Natural killer cell (primary cell): Measurements from ENCODE around the gene GALNT1. TPM values are rescaled to one million over a fixed set of nuclear protein-coding genes. Genes with fewer than 3 reads are reported as not detected.

Experiments used
- ATAC-seq, 3 donors: fragments of 150-1000 bp in 2 of 3; fragments of 200-7000 bp in 1 of 3; cut with Tn5 transposase; 1 replicate in 1 of 3; 2 replicates in 2 of 3; pipeline ENCODE4 v1.10.0; 2021; ENCODE audit warnings: mild to moderate bottlenecking in 2 of 3, moderate library complexity in 2 of 3
- DNase-seq, 2 donors: peaks; one replicate each; pipeline versions ENCODE4 v3.0.0 to v3.0.0-alpha.2; 2013 to 2021; ENCODE audit warnings: mixed read lengths in 1 of 2
- H3K27ac ChIP-seq: one replicate; pipeline ENCODE4 v1.5.1; 2013; ENCODE audit warnings: mild to moderate bottlenecking, low read length
- H3K27me3 ChIP-seq: one replicate; pipeline ENCODE4 v1.6.1; 2013; ENCODE audit warnings: low read length; ENCODE audit not compliant: control insufficient read depth, insufficient read depth
- H3K36me3 ChIP-seq: one replicate; pipeline ENCODE4 v1.6.1; 2013; ENCODE audit warnings: low read length; ENCODE audit not compliant: control insufficient read depth, insufficient read depth
- H3K4me1 ChIP-seq: one replicate; pipeline ENCODE4 v1.6.1; 2013; ENCODE audit warnings: low read length; ENCODE audit not compliant: control insufficient read depth, insufficient read depth
- H3K4me3 ChIP-seq: one replicate; pipeline ENCODE4 v1.5.1; 2013; ENCODE audit warnings: low read length
- H3K9me3 ChIP-seq: one replicate; pipeline ENCODE4 v1.6.1; 2013; ENCODE audit warnings: low read length; ENCODE audit not compliant: control insufficient read depth, insufficient read depth
- H3K27ac Mint-ChIP-seq, 2 donors: one replicate each; pipeline ENCODE4 v1.8.0; 2022; ENCODE audit warnings: mild to moderate bottlenecking in 2 of 2, mixed read lengths in 2 of 2, moderate library complexity in 1 of 2
- H3K27me3 Mint-ChIP-seq, 2 donors: one replicate each; pipeline ENCODE4 v1.8.0; 2022; ENCODE audit warnings: low read depth in 2 of 2, mixed read lengths in 2 of 2
- H3K36me3 Mint-ChIP-seq: one replicate; pipeline ENCODE4 v1.8.0; 2022; ENCODE audit warnings: mixed read lengths
- H3K4me1 Mint-ChIP-seq, 2 donors: one replicate each; pipeline ENCODE4 v1.8.0; 2022; ENCODE audit warnings: mixed read lengths in 2 of 2
- H3K4me3 Mint-ChIP-seq: one replicate; pipeline ENCODE4 v1.8.0; 2022; ENCODE audit warnings: mild to moderate bottlenecking, moderate library complexity, mixed read lengths
- H3K9me3 Mint-ChIP-seq, 2 donors: one replicate each; pipeline ENCODE4 v1.8.0; 2022; ENCODE audit warnings: mixed read lengths in 2 of 2
- CTCF ChIP-seq: fragments of 200-600 bp; IDR thresholded peaks from one replicate; pipeline ENCODE4 v1.8.0; 2022; ENCODE audit warnings: antibody characterized with exemption
- WGBS: methylation state at CpG from one replicate; pipeline ENCODE4 v1.1.7; 2013; ENCODE audit warnings: missing lambda C conversion rate; ENCODE audit not compliant: insufficient coverage; 5-methylcytosine and 5-hydroxymethylcytosine counted together
- intact Hi-C: fragments of 100-400 bp; cut with micrococcal nuclease; formaldehyde crosslinking; loops from one replicate; pipeline ENCODE4 v1.14.2; 2022
- total RNA-seq, 4 donors: library from RNA; stranded (reverse); fragments of 120-200 nt in 1 of 4; gene quantifications; one replicate each; pipeline versions ENCODE4 v1.2.3 to v1.2.4, GENCODE V29; 2013 to 2022

GALNT1 gene
- total RNA-seq, 3 donors from 2014 or later (not counting 1 experiment from before 2014, with no cell fraction given): 49.2 to 57.1 (median 50.0) TPM

- H3K27me3 Mint-ChIP-seq: peaks cover 4 to 22% of the 10 kb centered on the region in 2 donors
- intact Hi-C loops: no loop called here
- H3K4me3 ChIP-seq: no peak overlapping the region
- no peak for TF ChIP-seq CTCF
- no peaks in the 10 kb centered on the region for H3K36me3 ChIP-seq
- DNase-seq (no peak), ATAC-seq (no peak)
- H3K9me3 ChIP-seq: peaks cover 6% of the 10 kb centered on the region
- H3K9me3 Mint-ChIP-seq: peaks cover 2 to 9% of the 10 kb centered on the region in 2 donors
- no peaks in the 10 kb centered on the region for H3K4me1 ChIP-seq
- H3K4me3 Mint-ChIP-seq: no peak overlapping the region
- no peak overlapping the region for H3K27ac Mint-ChIP-seq
- no peak overlapping the region for H3K27ac ChIP-seq
- WGBS: 93% methylated on average over 4 of the region's 5 CpGs
- H3K27me3 ChIP-seq: peaks cover 7% of the 10 kb centered on the region
- H3K36me3 Mint-ChIP-seq: peaks cover 14% of the 10 kb centered on the region
- H3K4me1 Mint-ChIP-seq: no peaks in the 10 kb centered on the region
Observed at GRCh38 chr18:35717182-35717581, 135.6 kb downstream of the GALNT1 start.

- no peak for ATAC-seq
- H3K9me3 Mint-ChIP-seq: peaks cover 2 to 9% of the 10 kb centered on the region in 2 donors
- no peaks in the 10 kb centered on the region for H3K36me3 ChIP-seq
- no peak overlapping the region for H3K27ac ChIP-seq
- H3K4me3 Mint-ChIP-seq: no peak overlapping the region
- 85% methylated on average over 6 of the region's 6 CpGs for WGBS
- H3K9me3 ChIP-seq: peaks cover 9% of the 10 kb centered on the region
- peaks cover 8 to 50% of the 10 kb centered on the region in 2 donors for H3K27me3 Mint-ChIP-seq
- H3K36me3 Mint-ChIP-seq: no peaks in the 10 kb centered on the region
- H3K4me3 ChIP-seq: no peak overlapping the region
- no peaks in the 10 kb centered on the region for H3K4me1 ChIP-seq
- intact Hi-C loops: no loop called here
- no peaks in the 10 kb centered on the region for H3K4me1 Mint-ChIP-seq
- no peak for TF ChIP-seq CTCF
- H3K27ac Mint-ChIP-seq: no peak overlapping the region
- DNase-seq: no peak
- peaks cover 7% of the 10 kb centered on the region for H3K27me3 ChIP-seq
Observed at GRCh38 chr18:35721431-35722081, 140.0 kb downstream of the GALNT1 start.

- Histone ChIP-seq H3K9me3 (no peaks in the 10 kb centered on the region), H3K4me1 (no peaks in the 10 kb centered on the region), H3K27me3 (no peaks in the 10 kb centered on the region), H3K36me3 (no peaks in the 10 kb centered on the region), H3K4me3 (no peak overlapping the region), H3K27ac (no peak overlapping the region)
- Mint-ChIP-seq H3K9me3 (peaks cover 2 to 5% of the 10 kb centered on the region in 2 donors), H3K4me3 (no peak overlapping the region), H3K27ac (no peak overlapping the region), H3K27me3 (peaks cover 11 to 45% of the 10 kb centered on the region in 2 donors), H3K36me3 (peaks cover 9% of the 10 kb centered on the region), H3K4me1 (peaks cover 0 to 5% of the 10 kb centered on the region in 2 donors)
- no peak for DNase-seq
- WGBS: 100% methylated on average over 2 of the region's 3 CpGs
- TF ChIP-seq CTCF: no peak
- intact Hi-C loops: no loop called here
- ATAC-seq: no peak
Observed at GRCh38 chr18:35728676-35729075, 147.1 kb downstream of the GALNT1 start.
